ENCODE measurements around the gene ITGA3.

Gene ITGA3

DNA sequence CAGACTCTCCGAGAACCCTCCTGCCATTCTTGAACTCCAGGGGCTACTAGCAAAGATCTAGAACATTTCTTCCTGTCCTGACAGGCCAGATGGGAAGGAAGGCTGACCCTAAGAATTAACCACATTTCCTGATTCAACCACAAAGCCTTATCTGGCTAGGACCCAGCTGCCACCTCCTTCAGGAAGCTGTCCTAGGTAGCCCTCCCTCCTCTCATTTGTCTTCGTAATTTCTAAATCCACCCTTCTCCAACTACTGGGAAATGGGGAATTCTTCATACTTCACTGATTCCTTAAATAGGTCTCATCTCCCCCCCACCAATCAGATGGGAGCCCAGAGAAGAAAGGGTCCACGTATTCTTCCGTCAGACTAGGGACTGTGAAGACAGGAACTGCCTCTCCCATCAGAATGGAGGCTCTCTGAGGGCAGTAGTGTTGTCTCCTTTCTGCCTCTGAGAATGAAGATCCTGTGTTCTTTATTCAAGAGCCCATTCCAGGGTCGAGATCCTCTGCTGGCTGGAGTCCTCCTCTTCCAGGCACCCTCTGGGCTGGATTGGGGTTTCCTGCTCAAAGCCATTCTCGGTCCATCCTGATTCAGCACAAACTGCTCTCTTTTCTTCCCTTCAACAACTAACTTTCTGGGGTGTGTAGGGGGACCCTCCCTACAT is 71.9 kb downstream of the ITGA3 start:
- no peak overlapping the region for H3K4me3 ChIP-seq (ENCODE audit: low read depth, low read length)
- TF ChIP-seq, protein P1, sequence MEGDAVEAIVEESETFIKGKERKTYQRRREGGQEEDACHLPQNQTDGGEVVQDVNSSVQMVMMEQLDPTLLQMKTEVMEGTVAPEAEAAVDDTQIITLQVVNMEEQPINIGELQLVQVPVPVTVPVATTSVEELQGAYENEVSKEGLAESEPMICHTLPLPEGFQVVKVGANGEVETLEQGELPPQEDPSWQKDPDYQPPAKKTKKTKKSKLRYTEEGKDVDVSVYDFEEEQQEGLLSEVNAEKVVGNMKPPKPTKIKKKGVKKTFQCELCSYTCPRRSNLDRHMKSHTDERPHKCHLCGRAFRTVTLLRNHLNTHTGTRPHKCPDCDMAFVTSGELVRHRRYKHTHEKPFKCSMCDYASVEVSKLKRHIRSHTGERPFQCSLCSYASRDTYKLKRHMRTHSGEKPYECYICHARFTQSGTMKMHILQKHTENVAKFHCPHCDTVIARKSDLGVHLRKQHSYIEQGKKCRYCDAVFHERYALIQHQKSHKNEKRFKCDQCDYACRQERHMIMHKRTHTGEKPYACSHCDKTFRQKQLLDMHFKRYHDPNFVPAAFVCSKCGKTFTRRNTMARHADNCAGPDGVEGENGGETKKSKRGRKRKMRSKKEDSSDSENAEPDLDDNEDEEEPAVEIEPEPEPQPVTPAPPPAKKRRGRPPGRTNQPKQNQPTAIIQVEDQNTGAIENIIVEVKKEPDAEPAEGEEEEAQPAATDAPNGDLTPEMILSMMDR (conservative IDR thresholded peaks at IDR 0.05; ENCODE audit: low read depth, low read length) = no peak
- no peak for DNase-seq (ENCODE audit: low read depth)

DNA sequence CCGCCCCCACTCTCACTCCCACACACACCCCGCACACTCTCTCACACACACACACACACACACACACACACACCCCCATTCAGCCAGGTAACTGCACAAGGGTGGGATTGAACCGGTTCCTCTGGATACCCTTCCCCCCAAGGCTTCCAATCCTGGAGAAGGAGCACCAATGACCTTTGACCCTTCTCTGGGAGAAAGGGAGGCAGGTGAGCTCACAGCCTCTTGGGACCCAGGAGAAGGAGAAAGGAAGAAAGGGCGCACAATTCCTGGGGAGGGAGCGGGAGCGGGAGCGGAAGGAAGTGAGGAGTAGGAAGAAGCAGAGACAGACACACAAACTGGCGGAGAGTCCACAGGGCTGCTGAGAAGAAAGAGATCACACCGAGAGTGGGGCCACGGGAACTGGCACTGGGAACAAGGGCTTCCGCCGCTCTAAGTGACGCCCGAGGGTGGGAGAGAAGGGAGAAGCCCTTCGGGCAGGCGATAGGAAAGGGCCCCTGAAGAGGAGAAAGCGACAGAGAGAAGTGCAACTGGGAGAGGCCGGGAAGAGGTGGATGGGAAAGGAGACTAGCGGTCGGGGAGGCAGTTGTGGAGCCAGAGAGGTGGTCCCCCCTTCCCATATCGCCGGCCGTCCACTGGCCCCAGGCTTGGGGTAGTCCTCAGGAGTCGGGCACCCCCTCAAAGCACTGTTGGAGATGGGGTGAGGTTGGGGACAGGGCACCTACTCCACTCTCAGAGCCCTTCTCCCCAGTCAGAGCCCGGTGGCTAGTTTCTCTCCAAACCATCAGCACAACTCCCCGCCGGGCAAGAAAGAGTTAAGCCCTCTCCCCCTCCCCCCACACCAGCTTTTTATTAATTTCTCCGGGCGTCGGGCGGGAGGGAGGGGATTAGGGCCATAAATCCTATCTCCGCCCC is 72.8 kb downstream of the ITGA3 start:
- DNase-seq (ENCODE audit: low read depth) = no peak
- TF ChIP-seq, protein P1 (conservative IDR thresholded peaks at IDR 0.05; ENCODE audit: low read depth, low read length) = no peak
- H3K4me3 ChIP-seq (ENCODE audit: low read depth, low read length) = peak overlapping the region; percentile 57

DNA sequence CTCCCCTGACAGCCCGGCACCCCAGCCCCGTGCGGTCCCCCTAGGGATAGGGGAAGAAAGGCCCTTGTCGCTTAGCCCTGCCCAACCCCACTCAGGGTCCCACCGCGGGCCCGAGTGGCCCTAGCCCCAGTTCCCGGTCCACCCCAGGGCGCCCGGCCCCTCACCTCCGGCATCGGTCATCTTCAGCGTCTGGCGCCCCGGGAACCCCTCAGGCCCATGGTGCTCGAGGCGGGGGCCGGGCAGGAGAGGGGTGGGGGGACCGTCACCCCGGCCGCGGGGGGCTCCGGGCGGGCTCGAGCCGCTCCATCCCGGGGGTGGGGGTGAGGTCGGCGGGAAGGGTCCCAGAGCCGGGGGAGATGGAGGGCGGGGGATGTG is 73.4 kb downstream of the ITGA3 start:
- peak overlapping the region; percentile 57 for H3K4me3 ChIP-seq (ENCODE audit: low read depth, low read length)
- TF ChIP-seq, protein P1 (conservative IDR thresholded peaks at IDR 0.05; ENCODE audit: low read depth, low read length) = no peak
- no peak for DNase-seq (ENCODE audit: low read depth)

DNA sequence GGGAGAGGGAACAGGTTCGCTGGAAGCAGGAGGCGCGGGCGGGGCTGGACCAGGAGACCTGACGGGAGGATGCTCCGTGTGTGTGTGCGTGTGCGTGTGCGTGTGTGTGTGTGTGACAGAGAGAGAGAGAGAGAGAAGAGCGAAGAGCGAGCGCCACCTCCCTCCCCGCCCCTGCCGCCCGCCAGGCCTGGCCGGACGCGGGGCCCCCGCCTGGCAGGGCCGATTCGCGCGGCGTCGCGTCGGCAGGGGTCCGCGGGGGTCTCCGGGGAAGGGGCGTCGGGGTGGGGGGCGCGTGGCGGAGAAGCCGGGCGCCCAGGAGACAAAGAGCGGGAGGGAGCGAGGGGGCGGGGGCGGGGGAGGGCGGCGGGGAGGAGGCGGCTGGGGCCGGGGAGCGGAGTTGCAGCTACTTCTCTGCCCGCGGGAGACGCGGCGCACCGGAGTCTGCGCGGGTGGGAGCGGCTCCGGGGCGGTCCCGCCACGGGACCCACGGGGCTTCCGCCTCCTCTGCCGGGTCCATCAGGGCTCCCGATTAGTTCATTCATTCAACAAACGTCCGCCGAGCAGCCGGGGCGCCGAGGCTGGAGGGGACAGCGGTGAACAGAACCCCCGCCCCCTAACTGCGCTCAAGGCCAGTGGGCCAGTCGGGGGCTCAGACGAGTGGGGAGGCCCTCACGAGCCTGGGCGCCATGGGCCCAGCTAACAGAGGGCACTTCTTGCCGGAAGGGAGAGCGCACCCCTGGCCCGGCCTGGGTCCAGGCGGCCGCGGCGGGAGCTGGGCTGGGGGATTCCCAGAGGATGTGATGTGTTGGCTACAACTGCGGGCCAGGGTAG is 74.0 kb downstream of the ITGA3 start, which contains the start of gene SAMD14:
TSS of gene SAMD14 (minus strand) at position 433 of the 831 bp plus-strand sequence. CDS start 5,201 bp downstream, outside the sequence.
- TF ChIP-seq, protein P1 (conservative IDR thresholded peaks at IDR 0.05; ENCODE audit: low read depth, low read length) = no peak
- peak within 1 kb of the TSS; percentile 57 for H3K4me3 ChIP-seq (ENCODE audit: low read depth, low read length)
- peak; percentile 66 for DNase-seq (ENCODE audit: low read depth)

DNA sequence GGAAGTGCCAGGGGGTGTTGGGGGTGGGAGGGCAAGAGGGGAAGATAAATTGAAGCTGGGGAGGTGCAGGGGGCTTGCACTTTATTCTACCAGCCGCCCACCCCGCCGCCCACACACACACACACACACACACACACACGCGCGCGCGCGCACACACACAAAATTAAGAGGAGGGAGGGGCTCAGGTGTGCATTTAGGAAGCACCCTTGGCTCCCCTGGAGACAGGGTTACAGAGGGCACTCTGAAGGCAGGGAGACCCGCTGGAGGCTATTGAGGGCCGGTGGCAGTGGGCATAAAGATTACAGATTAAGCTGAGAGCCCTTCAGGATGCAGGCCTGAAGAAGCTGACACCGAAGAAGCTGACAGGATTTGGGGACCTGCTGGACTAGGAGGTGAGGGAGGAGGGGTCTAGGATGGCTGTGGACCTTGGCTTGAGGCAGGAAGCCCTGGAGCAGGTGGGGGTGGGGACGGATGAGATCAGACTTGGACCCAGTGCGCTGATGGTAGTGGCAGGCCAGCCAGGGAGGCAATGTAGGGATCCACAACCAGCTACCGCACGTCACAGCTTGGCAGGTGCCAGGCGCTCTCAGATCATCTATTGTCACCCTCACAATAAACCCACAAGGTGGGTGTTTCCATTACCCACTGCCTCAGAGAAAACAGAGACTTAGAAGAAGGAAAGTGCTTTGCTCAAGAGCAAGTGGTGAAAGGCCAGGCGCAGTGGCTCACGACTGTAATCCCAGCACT is 74.8 kb downstream of the ITGA3 start:
- DNase-seq (ENCODE audit: low read depth) = no peak
- peak overlapping the region; percentile 57 for H3K4me3 ChIP-seq (ENCODE audit: low read depth, low read length)
- TF ChIP-seq, protein P1 (conservative IDR thresholded peaks at IDR 0.05; ENCODE audit: low read depth, low read length) = no peak
